GM12874 (cell line): ENCODE results near the gene FOXE3.

Source experiments
- TF ChIP-seq, protein P1 (sequence below): IDR thresholded peaks from 2 replicates; pipeline ENCODE4 v1.5.1; 2011; ENCODE audit warnings: low read depth, mild to moderate bottlenecking, control low read depth, low read length, moderate library complexity; ENCODE audit not compliant: insufficient read depth

FOXE3 gene

DNA sequence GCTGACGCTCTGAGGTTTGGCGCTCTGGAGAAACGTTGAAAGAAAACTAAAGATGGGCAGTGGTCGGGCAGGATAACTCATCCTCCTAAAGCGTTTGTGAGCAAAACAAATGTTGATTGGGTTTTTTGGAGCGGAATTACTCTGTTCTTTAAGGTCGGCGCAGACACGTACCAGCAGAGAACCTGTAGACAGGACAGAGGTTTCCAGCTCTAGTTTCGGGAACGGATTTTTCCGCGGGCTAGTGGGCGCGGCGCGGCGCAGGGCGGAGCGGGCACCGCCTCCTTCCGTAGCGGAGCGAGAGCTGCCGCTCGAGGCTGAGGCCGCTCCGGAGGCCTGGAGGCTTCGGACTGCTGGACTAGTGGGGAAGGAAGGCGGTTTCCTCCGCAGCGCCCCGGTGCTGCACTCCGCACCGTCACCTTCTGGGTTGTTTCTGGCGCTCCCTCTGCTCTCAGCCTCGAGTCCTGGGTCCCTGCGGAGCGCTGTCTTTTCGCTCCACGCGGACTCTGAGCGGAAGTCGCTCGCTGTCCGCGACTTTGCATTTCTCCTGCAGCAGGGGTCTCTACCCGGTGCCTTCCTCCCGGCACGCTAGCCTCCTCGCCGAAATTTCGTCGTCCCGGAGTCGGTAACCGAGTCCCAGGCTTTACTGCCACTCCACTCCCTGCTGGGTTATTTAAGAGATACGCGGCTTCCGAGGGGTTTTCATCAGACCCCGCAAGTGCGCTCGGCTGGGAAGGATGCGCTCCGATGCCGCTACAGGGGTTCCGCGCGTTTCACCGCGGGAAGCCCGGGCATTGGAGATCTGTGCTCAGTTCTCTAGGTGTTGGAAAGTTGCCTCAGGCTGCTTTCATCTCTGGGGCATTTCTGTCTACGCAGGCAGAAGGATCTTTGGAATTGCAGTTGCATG, 28.7 kb downstream of the FOXE3 start:
- TF ChIP-seq, protein P1, sequence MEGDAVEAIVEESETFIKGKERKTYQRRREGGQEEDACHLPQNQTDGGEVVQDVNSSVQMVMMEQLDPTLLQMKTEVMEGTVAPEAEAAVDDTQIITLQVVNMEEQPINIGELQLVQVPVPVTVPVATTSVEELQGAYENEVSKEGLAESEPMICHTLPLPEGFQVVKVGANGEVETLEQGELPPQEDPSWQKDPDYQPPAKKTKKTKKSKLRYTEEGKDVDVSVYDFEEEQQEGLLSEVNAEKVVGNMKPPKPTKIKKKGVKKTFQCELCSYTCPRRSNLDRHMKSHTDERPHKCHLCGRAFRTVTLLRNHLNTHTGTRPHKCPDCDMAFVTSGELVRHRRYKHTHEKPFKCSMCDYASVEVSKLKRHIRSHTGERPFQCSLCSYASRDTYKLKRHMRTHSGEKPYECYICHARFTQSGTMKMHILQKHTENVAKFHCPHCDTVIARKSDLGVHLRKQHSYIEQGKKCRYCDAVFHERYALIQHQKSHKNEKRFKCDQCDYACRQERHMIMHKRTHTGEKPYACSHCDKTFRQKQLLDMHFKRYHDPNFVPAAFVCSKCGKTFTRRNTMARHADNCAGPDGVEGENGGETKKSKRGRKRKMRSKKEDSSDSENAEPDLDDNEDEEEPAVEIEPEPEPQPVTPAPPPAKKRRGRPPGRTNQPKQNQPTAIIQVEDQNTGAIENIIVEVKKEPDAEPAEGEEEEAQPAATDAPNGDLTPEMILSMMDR: no peak

DNA sequence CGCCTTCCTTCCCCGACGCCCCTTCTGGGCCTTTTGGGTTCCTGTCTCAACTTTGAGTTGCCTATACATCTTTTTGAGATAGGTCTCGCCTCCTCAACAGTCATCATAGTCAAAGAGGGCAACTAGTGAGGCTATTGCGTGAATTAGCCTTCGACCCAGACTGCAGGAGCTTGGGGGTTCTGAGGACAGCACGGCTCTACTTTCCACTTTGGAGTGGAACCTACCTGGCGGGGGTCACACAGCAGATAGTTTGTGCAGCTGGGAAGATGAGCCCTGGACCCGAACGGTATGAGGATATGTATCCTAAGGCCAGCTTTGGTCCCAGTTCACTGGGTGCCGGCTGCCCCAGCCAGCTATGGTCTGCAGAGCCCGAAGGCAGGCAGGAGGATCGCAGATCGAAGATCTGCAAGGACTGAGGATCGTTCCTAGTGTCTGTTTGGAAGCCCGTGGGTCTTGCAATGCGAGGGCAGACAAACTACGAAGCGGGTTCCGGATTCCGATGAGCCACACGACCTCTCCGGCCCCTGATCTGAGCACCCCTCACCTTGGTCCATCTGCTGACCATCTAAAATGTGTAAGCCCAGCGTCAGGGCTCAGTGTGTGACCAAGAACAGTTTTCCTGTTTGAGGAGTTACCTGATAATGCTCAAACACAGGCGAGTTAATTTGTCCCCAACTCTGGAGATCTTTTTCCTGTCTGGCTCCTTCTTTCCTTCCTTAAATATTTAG, 29.9 kb downstream of the FOXE3 start:
- TF ChIP-seq, protein P1: no peak

DNA sequence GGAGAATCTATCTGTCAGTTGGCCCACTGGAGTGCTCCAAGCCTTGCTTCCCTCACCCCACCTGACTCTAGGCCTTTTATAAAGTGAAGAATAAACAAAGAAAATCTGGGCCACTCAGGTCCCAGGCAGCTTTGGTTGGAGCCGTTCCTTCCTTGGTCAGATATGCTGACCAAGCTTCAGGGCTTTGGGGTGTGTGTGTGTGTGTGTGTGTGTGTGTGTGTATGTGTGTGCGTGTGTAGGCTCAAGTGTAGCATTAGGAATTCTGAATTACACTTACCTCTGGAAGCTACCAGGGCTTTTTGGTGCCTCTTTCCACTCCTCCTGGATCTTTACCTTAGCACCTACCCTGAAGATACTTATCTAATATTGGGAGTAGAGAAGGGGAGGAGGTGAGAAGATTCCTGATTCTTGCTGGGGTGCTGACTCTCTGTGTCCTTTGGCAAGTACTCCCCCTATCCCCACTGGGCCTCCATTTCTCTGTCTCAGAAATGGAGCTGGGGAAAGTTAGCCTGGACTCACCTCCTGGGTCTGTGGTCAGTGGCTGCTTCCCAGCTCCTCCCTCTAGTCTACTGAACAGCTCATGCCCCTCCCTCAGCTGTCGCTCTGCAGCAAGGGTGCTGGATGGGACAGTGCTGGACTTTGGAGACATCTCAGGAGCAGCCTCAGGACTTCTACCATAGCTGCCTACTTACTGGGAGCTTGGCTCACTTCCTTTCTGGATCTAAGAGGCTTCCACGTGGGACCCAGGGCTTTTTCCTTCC, 32.6 kb downstream of the FOXE3 start:
- TF ChIP-seq, protein P1: no peak

DNA sequence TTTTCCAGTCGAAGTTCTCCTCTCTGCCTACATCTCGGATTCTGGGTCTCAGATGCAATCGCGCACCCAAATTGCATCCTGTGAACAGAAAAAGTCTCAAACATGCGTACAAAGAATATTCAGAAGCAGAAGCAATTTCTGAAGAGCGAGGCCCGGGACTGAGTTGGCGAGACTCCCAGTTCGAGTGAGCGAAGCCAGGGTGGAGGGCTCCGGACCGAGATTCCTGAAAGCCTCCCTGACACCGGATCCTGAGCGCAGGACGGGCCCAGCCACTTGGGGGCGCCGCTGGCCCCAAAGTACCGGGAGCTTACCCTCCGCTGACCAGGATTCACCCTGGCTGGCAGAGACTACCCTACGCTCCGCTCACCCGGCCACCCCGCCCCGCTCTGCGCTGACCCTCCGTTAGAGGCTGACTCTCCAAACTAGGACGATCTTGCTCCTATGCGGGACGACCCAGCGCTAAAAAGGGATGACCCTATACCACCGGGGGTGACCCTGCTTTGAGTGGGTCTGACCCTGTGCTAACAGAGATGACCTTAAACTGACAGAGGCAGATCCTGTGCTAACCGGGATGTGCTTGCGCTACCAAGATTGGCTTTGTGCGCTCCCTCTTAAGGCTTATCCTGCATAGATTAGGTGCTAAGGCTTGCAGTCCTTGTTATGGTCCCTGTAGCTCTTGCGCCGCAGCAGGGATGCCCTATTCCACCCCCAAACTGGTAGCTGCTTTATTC, 33.9 kb downstream of the FOXE3 start:
- TF ChIP-seq, protein P1: peak; percentile 56

DNA sequence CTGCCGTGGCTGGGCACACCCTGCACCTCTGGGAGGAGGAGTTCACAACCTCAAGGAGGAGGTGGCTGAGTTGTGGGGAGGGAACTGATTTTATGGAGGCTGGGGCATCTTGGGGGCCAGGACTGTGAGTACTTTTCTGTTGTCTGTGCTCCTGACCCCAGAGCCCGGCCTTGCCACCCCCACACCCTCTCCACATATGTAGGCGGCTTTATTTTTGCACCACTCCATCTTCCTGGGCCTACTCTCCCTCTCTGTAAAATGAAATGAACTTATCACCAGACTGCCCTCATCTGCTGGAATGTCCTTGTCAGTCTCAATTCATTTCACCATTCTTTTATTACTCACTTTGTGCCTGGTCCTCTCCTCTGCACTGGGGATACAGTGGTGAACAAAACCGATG, 34.5 kb downstream of the FOXE3 start:
- TF ChIP-seq, protein P1: no peak

DNA sequence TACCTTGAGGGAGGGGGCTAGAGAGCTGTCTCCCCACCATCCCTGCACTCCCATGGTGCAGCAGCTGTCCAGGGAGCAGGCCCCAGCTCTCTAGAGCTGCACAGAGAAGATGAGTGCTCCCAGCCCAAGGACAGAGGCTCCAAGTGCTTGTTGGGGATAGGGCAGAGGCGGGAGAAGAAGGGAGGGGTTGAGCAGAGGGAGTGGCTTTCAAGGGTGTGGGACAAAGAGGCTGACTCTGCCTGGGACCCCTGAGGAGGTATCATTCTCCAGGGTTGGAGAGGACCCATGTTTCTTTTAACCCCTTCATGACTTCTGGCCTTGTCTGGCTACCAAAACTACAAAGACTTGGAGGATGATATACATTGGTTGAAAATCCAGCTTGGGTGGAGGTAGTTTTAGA, 36.3 kb downstream of the FOXE3 start:
- TF ChIP-seq, protein P1: no peak
